ENCODE data around the gene REEP1. TPM values are rescaled to one million over a fixed set of nuclear protein-coding genes. Genes with fewer than 3 reads are reported as not detected.
A peak's percentile ranks its signal among the peaks of the same experiment; 100 is the strongest.

The REEP1 gene
- total and polyA plus RNA-seq, 2 of the 13 experiments (the other 11 are each of a cell fraction or from before 2014, with no cell fraction given): 0.27 TPM; not detected in 1

DNA sequence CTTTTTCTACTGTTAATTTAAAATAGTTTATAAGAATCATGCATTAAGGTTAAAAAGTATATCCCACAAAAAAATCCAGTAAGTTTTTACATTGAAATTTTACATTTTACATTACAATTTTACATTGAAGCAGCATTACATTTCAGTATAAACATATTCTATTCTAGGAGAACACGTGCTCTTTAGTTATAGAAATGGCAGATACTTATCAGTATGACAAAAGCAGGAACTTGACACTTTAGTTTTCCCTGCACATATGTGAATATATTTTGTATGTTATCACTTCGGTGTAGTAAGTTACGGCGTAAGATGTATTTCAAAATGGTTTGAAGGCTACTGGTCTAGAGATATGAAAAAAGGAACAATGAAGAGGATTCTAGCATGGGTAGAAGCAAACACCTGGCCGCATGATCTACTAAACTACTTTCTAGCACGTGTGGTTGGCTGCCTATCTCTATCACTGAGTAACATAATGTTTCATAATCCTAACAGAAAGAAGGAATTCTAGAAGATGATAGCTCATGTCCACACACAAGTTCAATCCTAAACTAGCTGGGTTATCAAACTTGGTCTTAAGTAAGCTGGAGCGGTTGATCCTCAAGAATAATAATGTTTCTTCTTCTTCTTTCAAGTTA is 147.5 kb downstream of the REEP1 start:
- TF ChIP-seq ZNF446 (CRISPR knock-in tag; IDR thresholded peaks at IDR 0.05) (no peak), ZNF703 (CRISPR knock-in tag; IDR thresholded peaks at IDR 0.05; ENCODE audit: borderline replicate concordance) (no peak), RBFOX2 (IDR thresholded peaks at IDR 0.05; ENCODE audit: low read depth, low read length) (no peak), ZSCAN9 (CRISPR knock-in tag; IDR thresholded peaks at IDR 0.05; ENCODE audit: borderline replicate concordance) (no peak), ZBTB20 (CRISPR knock-in tag; IDR thresholded peaks at IDR 0.05; ENCODE audit: borderline replicate concordance, low read depth) (no peak), PHB2 (IDR thresholded peaks at IDR 0.05; ENCODE audit: partially characterized antibody) (no peak)
- TF ChIP-seq, protein P1, sequence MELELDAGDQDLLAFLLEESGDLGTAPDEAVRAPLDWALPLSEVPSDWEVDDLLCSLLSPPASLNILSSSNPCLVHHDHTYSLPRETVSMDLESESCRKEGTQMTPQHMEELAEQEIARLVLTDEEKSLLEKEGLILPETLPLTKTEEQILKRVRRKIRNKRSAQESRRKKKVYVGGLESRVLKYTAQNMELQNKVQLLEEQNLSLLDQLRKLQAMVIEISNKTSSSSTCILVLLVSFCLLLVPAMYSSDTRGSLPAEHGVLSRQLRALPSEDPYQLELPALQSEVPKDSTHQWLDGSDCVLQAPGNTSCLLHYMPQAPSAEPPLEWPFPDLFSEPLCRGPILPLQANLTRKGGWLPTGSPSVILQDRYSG (CRISPR knock-in tag; IDR thresholded peaks at IDR 0.05): no peak
- no peaks in the 10 kb centered on the region; a peak in 1 of 5 replicates for H3K27me3 ChIP-seq (ENCODE audit: control insufficient read depth in 1 of 2, insufficient read depth in 2 of 2, low read length in 2 of 2)
- H3K27ac ChIP-seq (ENCODE audit: extremely low read length, insufficient read depth, low read length): no peak overlapping the region
- ChIA-PET CTCF (ENCODE audit: low intra/inter-chr PET ratio, low total read pairs) (no interaction called here), POLR2A (no interaction called here)
- intact Hi-C loops (cut with micrococcal nuclease; ENCODE audit: unreplicated experiment) (no loop called here), in situ Hi-C loops (cut with HindIII; ENCODE audit: extremely low pct_ligation_motif_present, low pct_unique_long_range_greater_than_20kb) (no loop called here)
- FAIRE-seq: no peak
- no peak for ATAC-seq
- peaks cover 28% of the 10 kb centered on the region for H4K20me1 ChIP-seq (ENCODE audit: insufficient read depth, low read length)
- 95% methylated on average over 7 of the region's 7 CpGs for WGBS (ENCODE audit: low lambda C conversion rate)
- H3K36me3 ChIP-seq (replicated peaks in 1 of 2; ENCODE audit: control insufficient read depth in 1 of 2, insufficient read depth in 2 of 2, low read length in 2 of 2): peaks cover 1 to 39% of the 10 kb centered on the region in 2 experiments
- no peak overlapping the region for H3K4me2 ChIP-seq (ENCODE audit: low read depth, low read length)
- H3K9ac ChIP-seq (ENCODE audit: insufficient read depth, low read depth, low read length): no peak overlapping the region
- no peak for DNase-seq (ENCODE audit: low spot score)
- BruUV-seq (replicated peaks): no TSS peak
- H3K4me3 ChIP-seq (replicated peaks in 1 of 3; ENCODE audit: insufficient read depth in 1 of 3, low read depth in 2 of 3, low read length in 3 of 3): no peak overlapping the region
- H2AFZ ChIP-seq (ENCODE audit: low read length): no peak overlapping the region
- peaks cover 37% of the 10 kb centered on the region for H3K4me1 ChIP-seq (ENCODE audit: insufficient read depth, low read length)
- no peaks in the 10 kb centered on the region for H3K9me3 ChIP-seq (ENCODE audit: low read length)
- H3K79me2 ChIP-seq (ENCODE audit: insufficient read depth, low read length): peaks cover 95% of the 10 kb centered on the region

DNA sequence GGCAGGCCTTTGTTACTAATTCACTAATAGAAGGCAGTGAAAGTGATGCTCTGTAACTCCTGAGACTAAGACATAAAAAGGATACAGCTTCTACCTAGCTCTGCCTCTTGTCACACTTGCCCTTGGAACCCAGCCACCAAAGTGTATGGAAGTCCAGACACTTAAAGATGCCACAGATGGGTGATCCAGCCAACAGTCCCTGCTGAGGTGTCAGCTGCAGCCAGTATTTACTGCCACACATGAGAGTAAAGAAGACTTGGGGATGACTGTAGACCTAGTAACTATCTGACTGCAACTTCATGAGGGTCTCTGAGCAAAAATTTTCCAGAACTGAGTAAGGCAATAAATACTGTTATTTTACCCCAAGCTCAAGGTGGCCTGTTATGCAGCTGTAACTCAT is 151.0 kb downstream of the REEP1 start:
- DNase-seq (ENCODE audit: low spot score) (no peak), FAIRE-seq (no peak), ATAC-seq (peak; percentile 25; the same call in 2 of the 3 replicates)
- Histone ChIP-seq H4K20me1 (ENCODE audit: insufficient read depth, low read length) (peaks cover 10% of the 10 kb centered on the region), H3K9ac (ENCODE audit: insufficient read depth, low read depth, low read length) (no peak overlapping the region), H3K27ac (ENCODE audit: extremely low read length, insufficient read depth, low read length) (no peak overlapping the region), H3K4me2 (ENCODE audit: low read depth, low read length) (no peak overlapping the region), H2AFZ (ENCODE audit: low read length) (no peak overlapping the region), H3K27me3 (ENCODE audit: control insufficient read depth in 1 of 2, insufficient read depth in 2 of 2, low read length in 2 of 2) (no peaks in the 10 kb centered on the region), H3K9me3 (ENCODE audit: low read length) (no peaks in the 10 kb centered on the region), H3K4me3 (replicated peaks in 1 of 3; ENCODE audit: insufficient read depth in 1 of 3, low read depth in 2 of 3, low read length in 3 of 3) (no peak overlapping the region), H3K79me2 (ENCODE audit: insufficient read depth, low read length) (peaks cover 97% of the 10 kb centered on the region), H3K4me1 (ENCODE audit: insufficient read depth, low read length) (peaks cover 16% of the 10 kb centered on the region; the same call in 1 of the 2 replicates), H3K36me3 (replicated peaks in 1 of 2; ENCODE audit: control insufficient read depth in 1 of 2, insufficient read depth in 2 of 2, low read length in 2 of 2) (peaks cover 1 to 39% of the 10 kb centered on the region in 2 experiments; a peak in 4 of 5 replicates)
- in situ Hi-C loops (cut with HindIII; ENCODE audit: extremely low pct_ligation_motif_present, low pct_unique_long_range_greater_than_20kb) (no loop called here), intact Hi-C loops (cut with micrococcal nuclease; ENCODE audit: unreplicated experiment) (no loop called here)
- no TSS peak for BruUV-seq (replicated peaks)
- ChIA-PET CTCF (ENCODE audit: low intra/inter-chr PET ratio, low total read pairs) (no interaction called here), POLR2A (interaction anchor here (1.9 kb wide), 1 partner anchor 9 kb away, joined by 7 read pairs; the partner anchor contains the start of gene IMMT)
- TF ChIP-seq NBN (conservative IDR thresholded peaks at IDR 0.05) (no peak), NPAS2 (CRISPR knock-in tag; IDR thresholded peaks at IDR 0.05; ENCODE audit: borderline replicate concordance) (no peak), CCDC6 (CRISPR knock-in tag; IDR thresholded peaks at IDR 0.05) (no peak), ONECUT2 (CRISPR knock-in tag; IDR thresholded peaks at IDR 0.05) (no peak)
- TF ChIP-seq, protein P2, sequence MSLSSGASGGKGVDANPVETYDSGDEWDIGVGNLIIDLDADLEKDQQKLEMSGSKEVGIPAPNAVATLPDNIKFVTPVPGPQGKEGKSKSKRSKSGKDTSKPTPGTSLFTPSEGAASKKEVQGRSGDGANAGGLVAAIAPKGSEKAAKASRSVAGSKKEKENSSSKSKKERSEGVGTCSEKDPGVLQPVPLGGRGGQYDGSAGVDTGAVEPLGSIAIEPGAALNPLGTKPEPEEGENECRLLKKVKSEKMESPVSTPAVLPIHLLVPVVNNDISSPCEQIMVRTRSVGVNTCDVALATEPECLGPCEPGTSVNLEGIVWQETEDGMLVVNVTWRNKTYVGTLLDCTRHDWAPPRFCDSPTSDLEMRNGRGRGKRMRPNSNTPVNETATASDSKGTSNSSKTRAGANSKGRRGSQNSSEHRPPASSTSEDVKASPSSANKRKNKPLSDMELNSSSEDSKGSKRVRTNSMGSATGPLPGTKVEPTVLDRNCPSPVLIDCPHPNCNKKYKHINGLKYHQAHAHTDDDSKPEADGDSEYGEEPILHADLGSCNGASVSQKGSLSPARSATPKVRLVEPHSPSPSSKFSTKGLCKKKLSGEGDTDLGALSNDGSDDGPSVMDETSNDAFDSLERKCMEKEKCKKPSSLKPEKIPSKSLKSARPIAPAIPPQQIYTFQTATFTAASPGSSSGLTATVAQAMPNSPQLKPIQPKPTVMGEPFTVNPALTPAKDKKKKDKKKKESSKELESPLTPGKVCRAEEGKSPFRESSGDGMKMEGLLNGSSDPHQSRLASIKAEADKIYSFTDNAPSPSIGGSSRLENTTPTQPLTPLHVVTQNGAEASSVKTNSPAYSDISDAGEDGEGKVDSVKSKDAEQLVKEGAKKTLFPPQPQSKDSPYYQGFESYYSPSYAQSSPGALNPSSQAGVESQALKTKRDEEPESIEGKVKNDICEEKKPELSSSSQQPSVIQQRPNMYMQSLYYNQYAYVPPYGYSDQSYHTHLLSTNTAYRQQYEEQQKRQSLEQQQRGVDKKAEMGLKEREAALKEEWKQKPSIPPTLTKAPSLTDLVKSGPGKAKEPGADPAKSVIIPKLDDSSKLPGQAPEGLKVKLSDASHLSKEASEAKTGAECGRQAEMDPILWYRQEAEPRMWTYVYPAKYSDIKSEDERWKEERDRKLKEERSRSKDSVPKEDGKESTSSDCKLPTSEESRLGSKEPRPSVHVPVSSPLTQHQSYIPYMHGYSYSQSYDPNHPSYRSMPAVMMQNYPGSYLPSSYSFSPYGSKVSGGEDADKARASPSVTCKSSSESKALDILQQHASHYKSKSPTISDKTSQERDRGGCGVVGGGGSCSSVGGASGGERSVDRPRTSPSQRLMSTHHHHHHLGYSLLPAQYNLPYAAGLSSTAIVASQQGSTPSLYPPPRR (CRISPR knock-in tag; IDR thresholded peaks at IDR 0.05; ENCODE audit: borderline replicate concordance): no peak
